ENCODE results near the gene ZNF283. TPM values are rescaled to one million over a fixed set of nuclear protein-coding genes. Genes with fewer than 3 reads are reported as not detected.

Gene ZNF283
- total and polyA plus RNA-seq, 2 of the 13 experiments (the other 11 are each of a cell fraction or from before 2014, with no cell fraction given), result 2.0 to 11.1 TPM

DNA sequence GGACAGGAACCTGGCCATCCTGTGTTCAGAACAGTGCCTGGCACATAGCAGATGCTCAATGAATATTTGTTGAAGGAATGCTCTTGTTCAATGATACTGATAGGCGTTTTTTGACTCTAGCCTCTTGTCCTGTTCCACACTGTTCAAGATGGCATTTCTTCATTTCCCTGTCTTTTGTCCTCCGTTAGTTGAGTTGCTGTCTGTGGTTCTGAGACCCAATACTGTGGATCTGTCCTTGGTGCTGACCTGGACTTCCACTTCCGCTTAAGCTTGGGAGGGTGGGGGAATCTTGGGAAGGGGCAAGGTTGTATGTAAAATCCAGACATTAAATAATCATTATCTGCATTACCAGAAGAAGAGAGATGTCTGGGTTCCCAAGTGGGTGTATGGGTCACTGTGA, 38.1 kb upstream of the ZNF283 start (continued):
- TF ChIP-seq, protein P1, sequence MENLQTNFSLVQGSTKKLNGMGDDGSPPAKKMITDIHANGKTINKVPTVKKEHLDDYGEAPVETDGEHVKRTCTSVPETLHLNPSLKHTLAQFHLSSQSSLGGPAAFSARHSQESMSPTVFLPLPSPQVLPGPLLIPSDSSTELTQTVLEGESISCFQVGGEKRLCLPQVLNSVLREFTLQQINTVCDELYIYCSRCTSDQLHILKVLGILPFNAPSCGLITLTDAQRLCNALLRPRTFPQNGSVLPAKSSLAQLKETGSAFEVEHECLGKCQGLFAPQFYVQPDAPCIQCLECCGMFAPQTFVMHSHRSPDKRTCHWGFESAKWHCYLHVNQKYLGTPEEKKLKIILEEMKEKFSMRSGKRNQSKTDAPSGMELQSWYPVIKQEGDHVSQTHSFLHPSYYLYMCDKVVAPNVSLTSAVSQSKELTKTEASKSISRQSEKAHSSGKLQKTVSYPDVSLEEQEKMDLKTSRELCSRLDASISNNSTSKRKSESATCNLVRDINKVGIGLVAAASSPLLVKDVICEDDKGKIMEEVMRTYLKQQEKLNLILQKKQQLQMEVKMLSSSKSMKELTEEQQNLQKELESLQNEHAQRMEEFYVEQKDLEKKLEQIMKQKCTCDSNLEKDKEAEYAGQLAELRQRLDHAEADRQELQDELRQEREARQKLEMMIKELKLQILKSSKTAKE (CRISPR knock-in tag; IDR thresholded peaks at IDR 0.05; ENCODE audit: borderline replicate concordance), result no peak
- TF ChIP-seq ZNF672 (CRISPR knock-in tag; IDR thresholded peaks at IDR 0.05), result no peak
- TF ChIP-seq EZH2 (conservative IDR thresholded peaks at IDR 0.05; ENCODE audit: low read depth, low read length), result no peak
- TF ChIP-seq, protein P2, sequence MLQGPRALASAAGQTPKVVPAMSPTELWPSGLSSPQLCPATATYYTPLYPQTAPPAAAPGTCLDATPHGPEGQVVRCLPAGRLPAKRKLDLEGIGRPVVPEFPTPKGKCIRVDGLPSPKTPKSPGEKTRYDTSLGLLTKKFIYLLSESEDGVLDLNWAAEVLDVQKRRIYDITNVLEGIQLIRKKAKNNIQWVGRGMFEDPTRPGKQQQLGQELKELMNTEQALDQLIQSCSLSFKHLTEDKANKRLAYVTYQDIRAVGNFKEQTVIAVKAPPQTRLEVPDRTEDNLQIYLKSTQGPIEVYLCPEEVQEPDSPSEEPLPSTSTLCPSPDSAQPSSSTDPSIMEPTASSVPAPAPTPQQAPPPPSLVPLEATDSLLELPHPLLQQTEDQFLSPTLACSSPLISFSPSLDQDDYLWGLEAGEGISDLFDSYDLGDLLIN (CRISPR knock-in tag; IDR thresholded peaks at IDR 0.05; ENCODE audit: borderline replicate concordance), result no peak
- TF ChIP-seq, protein P3, sequence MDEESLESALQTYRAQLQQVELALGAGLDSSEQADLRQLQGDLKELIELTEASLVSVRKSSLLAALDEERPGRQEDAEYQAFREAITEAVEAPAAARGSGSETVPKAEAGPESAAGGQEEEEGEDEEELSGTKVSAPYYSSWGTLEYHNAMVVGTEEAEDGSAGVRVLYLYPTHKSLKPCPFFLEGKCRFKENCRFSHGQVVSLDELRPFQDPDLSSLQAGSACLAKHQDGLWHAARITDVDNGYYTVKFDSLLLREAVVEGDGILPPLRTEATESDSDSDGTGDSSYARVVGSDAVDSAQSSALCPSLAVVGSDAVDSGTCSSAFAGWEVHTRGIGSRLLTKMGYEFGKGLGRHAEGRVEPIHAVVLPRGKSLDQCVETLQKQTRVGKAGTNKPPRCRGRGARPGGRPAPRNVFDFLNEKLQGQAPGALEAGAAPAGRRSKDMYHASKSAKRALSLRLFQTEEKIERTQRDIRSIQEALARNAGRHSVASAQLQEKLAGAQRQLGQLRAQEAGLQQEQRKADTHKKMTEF (CRISPR knock-in tag; IDR thresholded peaks at IDR 0.05), result no peak
- TF ChIP-seq NFKBIZ (CRISPR knock-in tag; IDR thresholded peaks at IDR 0.05), result 0 out of 2 replicates have a peak, but pooled peaks have one; percentile 87
- peak; percentile 47; the same call in 1 of the 2 replicates for TF ChIP-seq FOSL2 (CRISPR knock-in tag; IDR thresholded peaks at IDR 0.05)
- TF ChIP-seq HNRNPL (IDR thresholded peaks at IDR 0.05; ENCODE audit: low read depth, low read length), result no peak
- TF ChIP-seq BORCS8-MEF2B (CRISPR knock-in tag; IDR thresholded peaks at IDR 0.05), result peak; percentile 83
- TF ChIP-seq, protein P4, sequence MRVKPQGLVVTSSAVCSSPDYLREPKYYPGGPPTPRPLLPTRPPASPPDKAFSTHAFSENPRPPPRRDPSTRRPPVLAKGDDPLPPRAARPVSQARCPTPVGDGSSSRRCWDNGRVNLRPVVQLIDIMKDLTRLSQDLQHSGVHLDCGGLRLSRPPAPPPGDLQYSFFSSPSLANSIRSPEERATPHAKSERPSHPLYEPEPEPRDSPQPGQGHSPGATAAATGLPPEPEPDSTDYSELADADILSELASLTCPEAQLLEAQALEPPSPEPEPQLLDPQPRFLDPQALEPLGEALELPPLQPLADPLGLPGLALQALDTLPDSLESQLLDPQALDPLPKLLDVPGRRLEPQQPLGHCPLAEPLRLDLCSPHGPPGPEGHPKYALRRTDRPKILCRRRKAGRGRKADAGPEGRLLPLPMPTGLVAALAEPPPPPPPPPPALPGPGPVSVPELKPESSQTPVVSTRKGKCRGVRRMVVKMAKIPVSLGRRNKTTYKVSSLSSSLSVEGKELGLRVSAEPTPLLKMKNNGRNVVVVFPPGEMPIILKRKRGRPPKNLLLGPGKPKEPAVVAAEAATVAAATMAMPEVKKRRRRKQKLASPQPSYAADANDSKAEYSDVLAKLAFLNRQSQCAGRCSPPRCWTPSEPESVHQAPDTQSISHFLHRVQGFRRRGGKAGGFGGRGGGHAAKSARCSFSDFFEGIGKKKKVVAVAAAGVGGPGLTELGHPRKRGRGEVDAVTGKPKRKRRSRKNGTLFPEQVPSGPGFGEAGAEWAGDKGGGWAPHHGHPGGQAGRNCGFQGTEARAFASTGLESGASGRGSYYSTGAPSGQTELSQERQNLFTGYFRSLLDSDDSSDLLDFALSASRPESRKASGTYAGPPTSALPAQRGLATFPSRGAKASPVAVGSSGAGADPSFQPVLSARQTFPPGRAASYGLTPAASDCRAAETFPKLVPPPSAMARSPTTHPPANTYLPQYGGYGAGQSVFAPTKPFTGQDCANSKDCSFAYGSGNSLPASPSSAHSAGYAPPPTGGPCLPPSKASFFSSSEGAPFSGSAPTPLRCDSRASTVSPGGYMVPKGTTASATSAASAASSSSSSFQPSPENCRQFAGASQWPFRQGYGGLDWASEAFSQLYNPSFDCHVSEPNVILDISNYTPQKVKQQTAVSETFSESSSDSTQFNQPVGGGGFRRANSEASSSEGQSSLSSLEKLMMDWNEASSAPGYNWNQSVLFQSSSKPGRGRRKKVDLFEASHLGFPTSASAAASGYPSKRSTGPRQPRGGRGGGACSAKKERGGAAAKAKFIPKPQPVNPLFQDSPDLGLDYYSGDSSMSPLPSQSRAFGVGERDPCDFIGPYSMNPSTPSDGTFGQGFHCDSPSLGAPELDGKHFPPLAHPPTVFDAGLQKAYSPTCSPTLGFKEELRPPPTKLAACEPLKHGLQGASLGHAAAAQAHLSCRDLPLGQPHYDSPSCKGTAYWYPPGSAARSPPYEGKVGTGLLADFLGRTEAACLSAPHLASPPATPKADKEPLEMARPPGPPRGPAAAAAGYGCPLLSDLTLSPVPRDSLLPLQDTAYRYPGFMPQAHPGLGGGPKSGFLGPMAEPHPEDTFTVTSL (CRISPR knock-in tag; IDR thresholded peaks at IDR 0.05; ENCODE audit: borderline replicate concordance), result no peak
- no peak for TF ChIP-seq ZNF619 (CRISPR knock-in tag; IDR thresholded peaks at IDR 0.05)
- no peak for TF ChIP-seq ZNF124 (CRISPR knock-in tag; IDR thresholded peaks at IDR 0.05)
- TF ChIP-seq, protein P5, sequence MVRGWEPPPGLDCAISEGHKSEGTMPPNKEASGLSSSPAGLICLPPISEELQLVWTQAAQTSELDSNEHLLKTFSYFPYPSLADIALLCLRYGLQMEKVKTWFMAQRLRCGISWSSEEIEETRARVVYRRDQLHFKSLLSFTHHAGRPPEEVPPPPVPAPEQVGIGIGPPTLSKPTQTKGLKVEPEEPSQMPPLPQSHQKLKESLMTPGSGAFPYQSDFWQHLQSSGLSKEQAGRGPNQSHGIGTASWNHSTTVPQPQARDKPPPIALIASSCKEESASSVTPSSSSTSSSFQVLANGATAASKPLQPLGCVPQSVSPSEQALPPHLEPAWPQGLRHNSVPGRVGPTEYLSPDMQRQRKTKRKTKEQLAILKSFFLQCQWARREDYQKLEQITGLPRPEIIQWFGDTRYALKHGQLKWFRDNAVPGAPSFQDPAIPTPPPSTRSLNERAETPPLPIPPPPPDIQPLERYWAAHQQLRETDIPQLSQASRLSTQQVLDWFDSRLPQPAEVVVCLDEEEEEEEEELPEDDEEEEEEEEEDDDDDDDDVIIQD (CRISPR knock-in tag; IDR thresholded peaks at IDR 0.05; ENCODE audit: low read depth), result no peak
- TF ChIP-seq ZNF234 (CRISPR knock-in tag; conservative IDR thresholded peaks at IDR 0.05), result no peak
- no peak for TF ChIP-seq CREB1 (IDR thresholded peaks at IDR 0.05)
- no peak for TF ChIP-seq CREB1 (CRISPR knock-in tag; IDR thresholded peaks at IDR 0.05)
- 0 out of 2 replicates have a peak, but pooled peaks have one; percentile 78 for TF ChIP-seq GPN1 (CRISPR knock-in tag; IDR thresholded peaks at IDR 0.05; ENCODE audit: borderline replicate concordance)
- TF ChIP-seq ASH2L (IDR thresholded peaks at IDR 0.05; ENCODE audit: insufficient read length, low read depth, low read length), result no peak
- no peak for TF ChIP-seq ZNF761 (CRISPR knock-in tag; conservative IDR thresholded peaks at IDR 0.05)

Measured in HepG2 (cell line).